K562 (cell line): ENCODE data around the gene CLDN7. TPM values are rescaled to one million over a fixed set of nuclear protein-coding genes. Genes with fewer than 3 reads are reported as not detected.

Source experiments
- C11orf30 ChIP-seq: fragments of 450-650 bp; IDR thresholded peaks from 2 replicates; pipeline ENCODE4 v1.6.1; 2016; ENCODE audit warnings: low read depth, mild to moderate bottlenecking
- CAMTA2 ChIP-seq: fragments of 250-450 bp; sonication (Bioruptor Pico); conservative IDR thresholded peaks from 2 replicates; pipeline ENCODE4 v1.5.1; 2022
- CREB3L1 ChIP-seq: fragments of 450-650 bp; IDR thresholded peaks from 2 replicates; pipeline ENCODE4 v1.6.1; 2014; ENCODE audit warnings: low read depth, mild to moderate bottlenecking, moderate library complexity, borderline replicate concordance
- EGR1 ChIP-seq: fragments of 450-650 bp; conservative IDR thresholded peaks from 2 replicates; pipeline ENCODE4 v1.6.1; 2017; ENCODE audit warnings: mild to moderate bottlenecking
- EP400 ChIP-seq: fragments of 450-650 bp; IDR thresholded peaks from 2 replicates; pipeline ENCODE4 v1.6.1; 2017; ENCODE audit warnings: antibody characterized with exemption, mild to moderate bottlenecking, moderate library complexity
- GABPA ChIP-seq: fragments of 200-800 bp; sonication (Bioruptor generic); conservative IDR thresholded peaks from 2 replicates; pipeline ENCODE4 v1.6.1; 2016; ENCODE audit warnings: low read depth, missing genetic modification characterization, missing compliant biosample characterization
- HDGF ChIP-seq: fragments of 450-650 bp; IDR thresholded peaks from 2 replicates; pipeline ENCODE4 v1.6.1; 2016
- JUNB ChIP-seq: fragments of 450-650 bp; formaldehyde crosslinking; conservative IDR thresholded peaks from 2 replicates; pipeline ENCODE4 v1.4.0; 2020; ENCODE audit warnings: mild to moderate bottlenecking
- MCM5 ChIP-seq: fragments of 450-650 bp; IDR thresholded peaks from 2 replicates; pipeline ENCODE4 v1.6.1; 2016; ENCODE audit warnings: low read depth
- MEF2D ChIP-seq: conservative IDR thresholded peaks from 2 replicates; pipeline ENCODE4 v1.6.1; 2016; ENCODE audit warnings: low read depth, missing genetic modification characterization, missing compliant biosample characterization
- MYBL2 ChIP-seq, 2 experiments: fragments of 450-650 bp in 1 of 2; sonication (generic) in 1 of 2; formaldehyde crosslinking in 1 of 2; IDR thresholded peaks; 2 replicates each; pipeline versions ENCODE4 v1.6.1 to v1.8.1; 2017 to 2022; ENCODE audit warnings: borderline replicate concordance in 1 of 2, inconsistent platforms in 1 of 2, low read depth in 1 of 2, mild to moderate bottlenecking in 1 of 2, missing genetic modification reagents in 1 of 2, moderate library complexity in 1 of 2
- NBN ChIP-seq: fragments of 450-650 bp; IDR thresholded peaks from 2 replicates; pipeline ENCODE4 v1.6.1; 2016; ENCODE audit warnings: low read depth, mild to moderate bottlenecking
- RNF2 ChIP-seq: sonication (generic); IDR thresholded peaks from 2 replicates; pipeline ENCODE4 v1.6.1; 2016
- SMARCB1 ChIP-seq: IDR thresholded peaks from 2 replicates; pipeline ENCODE4 v1.6.1; 2011; ENCODE audit warnings: improper control_type of control experiment, low read depth; ENCODE audit not compliant: insufficient read length
- WHSC1 ChIP-seq: IDR thresholded peaks from one replicate; pipeline ENCODE4 v1.6.1; 2012; ENCODE audit warnings: low read length, control low read depth, inconsistent platforms
- YBX1 ChIP-seq: fragments of 450-650 bp; IDR thresholded peaks from 2 replicates; pipeline ENCODE4 v1.7.1; 2016; ENCODE audit warnings: mild to moderate bottlenecking
- YY1 ChIP-seq, 3 experiments: IDR thresholded peaks; 2 replicates each; pipeline ENCODE4 v1.6.1; 2011; ENCODE audit warnings: low read length in 2 of 3, mild to moderate bottlenecking in 2 of 3, moderate library complexity in 2 of 3, borderline replicate concordance in 1 of 3, control low read depth in 1 of 3, low read depth in 1 of 3; ENCODE audit not compliant: insufficient read depth in 3 of 3, insufficient replicate concordance in 2 of 3, control insufficient read depth in 1 of 3, insufficient read length in 1 of 3; ENCODE audit errors: extremely low read depth in 1 of 3
- ZBTB7A ChIP-seq: IDR thresholded peaks from 2 replicates; pipeline ENCODE4 v1.6.1; 2011; ENCODE audit warnings: low read depth, mild to moderate bottlenecking, low read length, moderate library complexity, borderline replicate concordance; ENCODE audit not compliant: control insufficient read depth
- ZFP36 ChIP-seq: fragments of 150-350 bp; IDR thresholded peaks from 2 replicates; pipeline ENCODE4 v1.6.1; 2018; ENCODE audit warnings: low read length, low read depth; ENCODE audit not compliant: partially characterized antibody
- ZNF140 ChIP-seq: fragments of 250-450 bp; sonication (Bioruptor Pico); IDR thresholded peaks from 2 replicates; pipeline ENCODE4 v1.8.0; 2021; ENCODE audit warnings: moderate library complexity, mild to moderate bottlenecking, inconsistent platforms
- ZNF398 ChIP-seq: fragments of 250-450 bp; sonication (Bioruptor Pico); IDR thresholded peaks from 2 replicates; pipeline ENCODE4 v1.8.0; 2021; ENCODE audit warnings: moderate library complexity, mild to moderate bottlenecking, inconsistent platforms
- ZNF511 ChIP-seq: sonication (generic); formaldehyde crosslinking; IDR thresholded peaks from 2 replicates; pipeline ENCODE4 v1.8.0; 2022; ENCODE audit warnings: mild to moderate bottlenecking, missing genetic modification reagents
- ZNF551 ChIP-seq: fragments of 250-450 bp; sonication (Bioruptor Pico); IDR thresholded peaks from 2 replicates; pipeline ENCODE4 v1.5.0; 2021; ENCODE audit warnings: mild to moderate bottlenecking, moderate library complexity
- ZNF586 ChIP-seq: fragments of 450-650 bp; formaldehyde crosslinking; conservative IDR thresholded peaks from 2 replicates; pipeline ENCODE4 v1.4.0; 2020; ENCODE audit warnings: mild to moderate bottlenecking, moderate library complexity
- ZNF717 ChIP-seq: fragments of 250-450 bp; sonication (Bioruptor Pico); IDR thresholded peaks from 2 replicates; pipeline ENCODE4 v1.5.0; 2021
- polyA plus RNA-seq, 8 experiments: library from polyadenylated mRNA; depleted of rRNA in 4 of 8; stranded (reverse) in 5 of 8; unstranded in 3 of 8; fragments of >200 nt; fragmentation: Nextera tagmentation in 2 of 8; fragmentation: Illumina TruSeq in 1 of 8; extraction: Ambion mirVana in 2 of 8; extraction: Trizol in 1 of 8; gene quantifications; 2 replicates each; pipeline versions ENCODE4 v1.2.1 to v1.2.3, GENCODE V29; 2011 to 2014; ENCODE audit warnings: inconsistent platforms in 1 of 8, missing spikeins in 1 of 8
- total RNA-seq, 7 experiments: library from RNA; depleted of rRNA in 6 of 7; stranded (reverse); fragments of >200 nt in 6 of 7; fragmentation: Illumina TruSeq in 2 of 7; extraction: Trizol in 2 of 7; gene quantifications; 2 replicates each; pipeline versions ENCODE4 v1.2.1 to v1.2.3, GENCODE V29; 2011 to 2021; ENCODE audit warnings: low replicate concordance in 1 of 7

Gene CLDN7
- total and polyA plus RNA-seq, 9 of the 15 experiments (the other 6 are each of a cell fraction or from before 2014, with no cell fraction given), result 2.2 to 14.5 (median 7.6) TPM

- TF ChIP-seq MYBL2 (IDR thresholded peaks at IDR 0.05; ENCODE audit: low read depth), result no peak
- TF ChIP-seq MYBL2 (CRISPR knock-in tag; IDR thresholded peaks at IDR 0.05; ENCODE audit: borderline replicate concordance), result no peak
- no peak for TF ChIP-seq ZNF511 (CRISPR knock-in tag)
- TF ChIP-seq ZNF717, result 0 out of 2 replicates have a peak, but pooled peaks have one; percentile 30
- TF ChIP-seq MCM5, result no peak
- TF ChIP-seq CAMTA2, result peak; percentile 33; the same call in 1 of the 2 replicates
- no peak for TF ChIP-seq ZNF140 (CRISPR knock-in tag)
- TF ChIP-seq HDGF, result no peak
- TF ChIP-seq ZFP36, result no peak
- TF ChIP-seq ZNF398, result no peak
- TF ChIP-seq RNF2, result no peak
- TF ChIP-seq ZBTB7A, result 0 out of 2 replicates have a peak, but pooled peaks have one; percentile 35
- peak; percentile 90 for TF ChIP-seq C11orf30
- no peak for TF ChIP-seq MEF2D
- TF ChIP-seq NBN, result no peak
- no peak for TF ChIP-seq CREB3L1
- 0 out of 2 replicates have a peak, but pooled peaks have one; percentile 12 for TF ChIP-seq JUNB
- TF ChIP-seq ZNF551 (CRISPR knock-in tag), result peak; percentile 70; the same call in 1 of the 2 replicates
- no peak for TF ChIP-seq SMARCB1
- peak; percentile 87 for TF ChIP-seq EGR1
- TF ChIP-seq YY1 (IDR thresholded peaks at IDR 0.05; ENCODE audit: borderline replicate concordance in 1 of 3, control insufficient read depth in 1 of 3, extremely low read depth in 1 of 3, insufficient read depth in 3 of 3, insufficient read length in 1 of 3, insufficient replicate concordance in 2 of 3, low read depth in 1 of 3, low read length in 2 of 3), result peak in 1 of 3 experiments; percentile 66
- peak; percentile 74; the same call in 1 of the 2 replicates for TF ChIP-seq EP400
- no peak for TF ChIP-seq YBX1
- no peak; the same call in 1 of the 2 replicates for TF ChIP-seq GABPA (tag)
- TF ChIP-seq ZNF586 (CRISPR knock-in tag), result no peak; the same call in 1 of the 2 replicates
- TF ChIP-seq WHSC1, result no peak
Observed at GRCh38 chr17:7234083-7234951, 28.0 kb downstream of the CLDN7 start, which contains the start of gene DVL2 (continued).
